Astrocyte (in vitro differentiated cells and primary cell): ENCODE results near the gene WDHD1.

ENCODE experiments used
- EZH2 ChIP-seq: IDR thresholded peaks from 2 replicates; pipeline ENCODE4 v1.6.1; 2012; ENCODE audit warnings: mild to moderate bottlenecking, low read length, inconsistent platforms; ENCODE audit not compliant: insufficient read depth
- TF ChIP-seq, protein P1 (sequence below): IDR thresholded peaks from 2 replicates; pipeline ENCODE4 v1.5.1; 2011; ENCODE audit warnings: low read depth, mild to moderate bottlenecking, inconsistent platforms, low read length, moderate library complexity; ENCODE audit not compliant: insufficient read depth

- TF ChIP-seq, protein P1, sequence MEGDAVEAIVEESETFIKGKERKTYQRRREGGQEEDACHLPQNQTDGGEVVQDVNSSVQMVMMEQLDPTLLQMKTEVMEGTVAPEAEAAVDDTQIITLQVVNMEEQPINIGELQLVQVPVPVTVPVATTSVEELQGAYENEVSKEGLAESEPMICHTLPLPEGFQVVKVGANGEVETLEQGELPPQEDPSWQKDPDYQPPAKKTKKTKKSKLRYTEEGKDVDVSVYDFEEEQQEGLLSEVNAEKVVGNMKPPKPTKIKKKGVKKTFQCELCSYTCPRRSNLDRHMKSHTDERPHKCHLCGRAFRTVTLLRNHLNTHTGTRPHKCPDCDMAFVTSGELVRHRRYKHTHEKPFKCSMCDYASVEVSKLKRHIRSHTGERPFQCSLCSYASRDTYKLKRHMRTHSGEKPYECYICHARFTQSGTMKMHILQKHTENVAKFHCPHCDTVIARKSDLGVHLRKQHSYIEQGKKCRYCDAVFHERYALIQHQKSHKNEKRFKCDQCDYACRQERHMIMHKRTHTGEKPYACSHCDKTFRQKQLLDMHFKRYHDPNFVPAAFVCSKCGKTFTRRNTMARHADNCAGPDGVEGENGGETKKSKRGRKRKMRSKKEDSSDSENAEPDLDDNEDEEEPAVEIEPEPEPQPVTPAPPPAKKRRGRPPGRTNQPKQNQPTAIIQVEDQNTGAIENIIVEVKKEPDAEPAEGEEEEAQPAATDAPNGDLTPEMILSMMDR, result no peak
- no peak for TF ChIP-seq EZH2
Observed at GRCh38 chr14:54946500-54946899, 80.4 kb downstream of the WDHD1 start.
